ENCODE data around the gene NOC4L.

Gene NOC4L

GRCh38 chr12:132158677-132159554 is 14.7 kb downstream of the NOC4L start:
- FAIRE-seq, result no peak

GRCh38 chr12:132159555-132160003 is 15.3 kb downstream of the NOC4L start:
- no peak for FAIRE-seq

GRCh38 chr12:132160016-132160415 is 15.8 kb downstream of the NOC4L start:
- FAIRE-seq, result no peak

DNA sequence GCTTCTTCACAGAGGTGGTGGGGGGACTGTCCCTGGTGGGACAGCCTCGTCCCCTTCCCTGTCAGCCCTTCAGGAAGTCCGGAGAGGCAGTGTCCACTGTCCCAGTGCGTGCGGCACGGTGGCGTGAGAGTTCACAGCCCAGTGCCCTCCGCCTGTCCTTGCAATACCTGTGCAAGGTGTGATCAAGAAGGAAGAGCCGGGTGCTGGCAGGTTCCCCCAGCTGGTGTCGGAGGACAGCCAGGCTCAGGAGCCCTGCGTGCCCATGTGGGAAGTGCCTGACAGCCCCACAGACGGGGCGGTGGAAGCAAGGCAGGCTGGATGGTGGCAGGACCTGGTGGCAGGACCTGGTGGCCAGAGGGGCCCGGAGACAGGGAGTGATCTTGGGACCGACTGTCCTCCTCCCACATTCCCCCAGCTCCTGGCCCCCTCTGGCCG is 16.4 kb downstream of the NOC4L start:
- FAIRE-seq, result no peak

GRCh38 chr12:132161036-132161781 is 17.0 kb downstream of the NOC4L start:
- no peak for FAIRE-seq

DNA sequence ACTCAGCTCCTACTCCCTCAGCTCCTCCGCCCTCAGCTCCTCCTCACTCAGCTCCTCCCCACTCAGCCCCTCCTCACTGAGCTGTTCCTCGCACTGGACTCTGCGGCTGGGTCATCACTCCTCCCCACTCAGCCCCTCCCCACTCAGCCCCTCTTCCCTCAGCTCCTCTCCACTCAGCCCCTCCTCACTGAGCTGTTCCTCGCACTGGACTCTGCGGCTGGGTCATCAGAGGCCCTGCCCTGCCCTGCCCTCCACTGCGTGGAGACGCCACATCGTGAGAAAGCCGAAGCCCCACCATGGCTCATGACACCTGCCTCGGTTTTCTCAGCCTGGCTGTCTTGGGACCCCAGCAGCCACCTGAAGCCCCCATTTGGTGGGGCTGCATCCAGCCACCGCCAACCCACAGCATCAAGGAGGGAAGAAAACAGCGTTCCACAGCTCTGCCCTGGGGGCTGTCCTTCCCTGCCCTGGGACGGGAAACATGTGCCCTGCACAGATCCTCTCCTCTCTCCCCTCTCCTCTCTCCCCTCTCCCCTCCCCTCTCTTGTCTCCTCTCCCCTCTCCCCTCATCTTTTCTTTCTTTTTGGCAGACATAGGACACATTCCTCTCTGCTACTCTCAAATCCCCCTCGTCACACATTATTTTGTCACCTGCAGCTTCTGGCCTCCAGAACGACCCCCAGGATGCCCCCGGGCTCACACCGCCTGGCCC is 17.7 kb downstream of the NOC4L start:
- FAIRE-seq, result no peak

- no peak for FAIRE-seq
Measured at GRCh38 chr12:132162508-132163031, 18.3 kb downstream of the NOC4L start.

DNA sequence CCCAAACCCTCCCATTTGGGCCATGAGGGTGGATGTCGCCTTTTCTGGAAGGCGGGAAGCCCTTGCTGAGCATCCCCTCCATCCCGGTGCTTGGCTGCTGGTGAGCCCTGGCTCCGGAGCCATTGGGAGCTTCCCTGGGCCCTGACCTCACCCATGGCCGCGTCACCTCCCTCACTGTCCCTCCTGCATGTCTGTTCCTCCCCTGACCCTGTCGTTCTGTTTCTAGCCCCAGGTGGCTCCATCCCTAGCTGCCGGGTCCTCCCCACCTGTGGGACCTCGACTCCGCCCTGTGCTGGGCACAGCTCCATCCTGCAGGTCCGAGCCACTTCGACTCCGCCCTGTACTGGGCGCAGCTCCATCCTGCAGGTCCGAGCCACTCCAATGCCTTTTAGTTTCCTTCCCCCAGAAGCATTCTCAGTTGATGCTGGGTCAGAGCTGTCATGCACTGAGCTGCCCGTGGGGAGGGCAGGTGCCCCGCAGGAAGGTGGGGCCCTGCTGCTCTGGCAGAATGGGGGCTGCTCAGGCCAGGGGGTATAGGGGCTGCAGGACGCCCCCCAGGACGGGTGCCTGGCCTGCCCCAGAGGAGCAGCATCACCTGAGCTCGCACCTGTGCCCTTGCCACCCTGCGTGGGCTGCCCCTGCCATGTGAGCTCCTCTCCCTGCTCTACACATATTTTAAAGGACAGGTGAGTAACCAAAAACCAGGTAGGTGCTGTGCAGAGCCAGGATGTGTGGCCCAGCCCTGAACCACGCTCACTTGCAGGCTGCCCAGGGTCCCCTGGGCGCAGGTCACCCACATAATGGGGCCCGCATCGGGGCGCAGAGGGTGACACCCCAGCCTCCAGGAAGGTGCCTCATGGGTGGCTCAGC is 19.0 kb downstream of the NOC4L start:
- no peak for FAIRE-seq

DNA sequence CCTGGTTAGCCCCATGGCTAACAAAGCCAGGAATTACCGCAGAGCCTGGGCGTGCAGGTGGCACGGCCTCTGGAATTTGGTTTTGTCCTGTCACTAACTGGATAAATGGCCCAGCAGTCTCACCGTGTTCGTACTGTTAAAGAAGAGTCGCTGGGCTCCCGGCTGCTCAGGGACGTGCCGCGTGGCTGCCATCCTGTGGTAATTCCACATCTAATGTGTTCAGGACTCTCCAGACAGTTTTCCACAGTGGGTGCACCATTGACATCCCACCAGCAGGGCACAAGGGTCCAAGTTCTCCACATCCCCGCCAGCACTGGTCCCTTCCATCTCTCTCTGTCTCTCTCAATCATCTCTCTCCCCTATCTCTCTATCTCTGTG is 19.6 kb downstream of the NOC4L start:
- no peak for FAIRE-seq

- FAIRE-seq, result no peak
Measured at GRCh38 chr12:132164426-132164825, 20.2 kb downstream of the NOC4L start.

GRCh38 chr12:132165584-132165983 is 21.3 kb downstream of the NOC4L start:
- no peak for FAIRE-seq

DNA sequence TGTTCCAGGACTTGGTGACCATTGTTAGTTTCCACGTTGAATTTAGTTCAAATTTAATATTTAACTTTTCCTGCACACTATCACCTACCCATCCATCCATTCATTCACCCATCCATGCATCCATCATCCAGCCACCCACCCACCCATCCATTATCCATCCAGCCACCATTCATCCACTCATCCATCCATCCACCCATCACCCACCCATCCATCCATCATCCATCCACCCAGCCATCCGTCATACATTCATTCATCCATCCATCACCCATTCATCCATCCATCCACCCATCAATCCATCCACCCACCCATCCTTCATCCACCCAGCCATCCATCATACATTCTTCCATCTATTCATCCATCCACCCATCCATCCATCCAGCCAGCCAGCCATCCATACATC is 21.8 kb downstream of the NOC4L start:
- FAIRE-seq, result no peak

GRCh38 chr12:132166801-132167591 is 22.7 kb downstream of the NOC4L start:
- FAIRE-seq, result no peak

DNA sequence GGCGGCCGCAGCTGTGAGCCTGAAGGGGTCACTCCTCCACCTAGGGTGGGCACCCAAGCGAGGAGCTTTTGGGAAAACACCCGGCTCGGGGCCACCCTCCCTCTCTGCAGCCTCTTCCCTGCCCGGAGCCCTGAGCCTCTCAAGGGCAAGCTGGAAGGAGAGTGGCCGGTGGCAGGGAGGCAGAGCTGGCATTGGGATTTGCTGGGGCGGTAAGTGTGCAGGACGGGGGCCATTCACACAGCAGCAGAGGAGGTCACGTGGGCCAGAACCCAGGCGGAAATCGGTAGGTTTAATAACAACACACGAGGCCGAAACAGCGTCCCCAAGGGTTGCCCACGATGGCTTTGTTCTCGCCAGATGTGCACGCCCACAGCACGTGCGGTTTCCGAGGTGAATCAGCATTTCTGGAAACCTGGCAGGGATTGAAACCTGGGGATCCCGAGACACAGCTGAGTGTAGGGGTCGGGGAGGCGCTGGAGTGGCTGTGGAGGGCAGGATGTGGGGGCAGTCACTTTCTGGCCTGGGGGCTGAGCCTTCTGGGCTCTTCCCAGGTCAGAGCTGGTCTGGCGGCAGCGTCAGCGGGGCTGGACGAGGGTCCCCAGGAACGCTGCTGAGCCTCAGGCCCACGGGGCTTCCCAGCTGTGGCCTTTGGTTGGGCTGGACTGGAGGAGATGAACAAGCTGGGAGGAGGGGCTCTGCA is 23.5 kb downstream of the NOC4L start:
- no peak for FAIRE-seq

- no peak for FAIRE-seq
Measured at GRCh38 chr12:132168311-132169031, 24.2 kb downstream of the NOC4L start.

DNA sequence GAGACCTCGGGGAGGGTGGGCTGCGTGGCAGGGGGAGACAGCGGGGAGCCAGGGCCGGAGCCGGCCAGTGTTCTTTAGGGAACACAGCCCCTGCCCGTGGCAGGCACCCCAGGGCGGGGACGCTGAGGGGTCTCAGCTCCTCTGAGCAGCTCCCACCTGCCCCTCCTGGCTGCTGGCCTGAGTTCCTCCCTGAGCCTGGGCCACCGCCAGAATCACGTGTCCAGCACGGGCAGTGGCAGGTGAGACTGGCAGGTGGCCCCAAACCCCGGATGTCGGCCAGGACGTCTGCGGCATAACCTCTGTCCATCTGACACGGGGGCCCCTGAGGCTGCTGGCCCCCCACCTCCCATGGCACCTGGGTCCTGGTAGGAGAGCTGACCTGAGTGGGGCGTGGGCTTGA is 25.1 kb downstream of the NOC4L start:
- no peak for FAIRE-seq

DNA sequence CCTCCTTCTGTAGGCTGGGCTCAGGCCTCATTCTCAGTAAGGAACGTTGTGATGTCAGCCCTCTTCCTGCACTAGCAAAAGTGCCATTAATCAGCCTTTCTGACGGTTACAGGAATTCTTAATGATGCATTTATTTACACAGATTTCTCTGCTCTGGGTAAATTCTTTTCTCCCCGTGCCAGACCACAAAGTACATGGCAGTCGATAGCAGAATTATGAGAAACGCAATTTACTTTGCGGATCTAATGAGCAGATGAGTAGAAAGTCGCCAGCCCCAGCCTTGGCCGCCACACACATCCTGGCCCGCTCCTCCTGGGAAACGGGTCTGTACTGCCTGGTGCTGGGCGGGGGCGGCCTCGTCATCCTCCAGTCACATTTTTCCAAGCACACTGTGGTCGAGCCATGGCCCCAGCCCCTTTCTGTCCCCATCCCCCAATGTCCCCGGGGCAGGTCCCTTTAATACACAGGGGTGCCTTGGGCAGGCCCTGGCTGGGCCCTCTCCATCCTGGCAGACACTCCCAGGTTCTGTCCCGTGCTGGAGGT is 25.9 kb downstream of the NOC4L start:
- FAIRE-seq, result no peak

DNA sequence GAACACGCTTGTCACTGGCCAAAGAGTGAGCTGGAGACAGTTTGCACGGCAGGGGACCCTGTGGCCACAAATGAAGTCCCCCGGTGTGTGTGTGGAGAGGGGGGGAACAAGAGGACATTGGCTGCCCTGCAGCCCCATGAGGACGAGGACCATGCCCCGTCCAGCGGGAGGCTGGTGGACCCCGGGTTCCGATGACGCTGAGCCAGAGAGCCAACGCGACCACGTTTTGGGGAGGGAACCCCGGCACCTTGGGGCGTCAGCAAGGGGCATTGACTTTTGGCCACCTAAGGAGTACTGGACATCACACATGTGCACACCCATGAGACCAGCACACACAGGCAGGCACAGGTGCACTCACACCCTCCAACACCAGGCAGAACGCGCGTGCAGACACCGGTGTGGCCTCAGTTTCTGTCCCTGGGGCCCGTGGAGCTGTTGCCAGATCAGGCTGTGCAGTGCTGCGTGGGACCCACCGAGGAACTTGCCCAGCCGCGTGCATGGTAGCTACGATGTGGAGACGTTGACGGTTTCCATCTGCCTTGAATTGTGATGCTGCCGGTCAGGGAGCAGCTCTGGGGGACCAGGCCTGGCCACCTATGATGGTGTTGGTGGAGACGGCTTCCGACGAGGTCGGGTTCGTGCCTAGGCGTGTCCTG is 26.5 kb downstream of the NOC4L start:
- no peak for FAIRE-seq

Data from colon (tissue), 2 donors.